Inflammatory macrophage treated with lipopolysaccharide for 4 hours (primary cell): ENCODE results near the gene TPO.
"Not testable (repeated sequence)": the region's sequence is repeated elsewhere in the genome, so short reads cannot be mapped to it uniquely, and the experiment has no call there.

Source experiments
- DNase-seq: peaks from one replicate; pipeline ENCODE4 v3.0.0-alpha.2; 2020

Gene TPO

GRCh38 chr2:1486670-1487069 is 73.4 kb downstream of the TPO start:
- no peak for DNase-seq

- DNase-seq, result no peak
Measured at GRCh38 chr2:1487758-1488157, 74.5 kb downstream of the TPO start.

- DNase-seq, result no peak
Measured at GRCh38 chr2:1488181-1488671, 75.0 kb downstream of the TPO start.

- no peak for DNase-seq
Measured at GRCh38 chr2:1488851-1489250, 75.6 kb downstream of the TPO start.

GRCh38 chr2:1489486-1489885 is 76.2 kb downstream of the TPO start:
- DNase-seq, result no peak

- not testable (repeated sequence) for DNase-seq
Measured at GRCh38 chr2:1490381-1490780, 77.1 kb downstream of the TPO start.

- no peak for DNase-seq
Measured at GRCh38 chr2:1491751-1492150, 78.5 kb downstream of the TPO start.

GRCh38 chr2:1492231-1492630 is 79.0 kb downstream of the TPO start:
- not testable (repeated sequence) for DNase-seq

- DNase-seq, result no peak
Measured at GRCh38 chr2:1492711-1493430, 79.6 kb downstream of the TPO start.

- DNase-seq, result no peak
Measured at GRCh38 chr2:1493431-1494126, 80.3 kb downstream of the TPO start.

- no peak for DNase-seq
Measured at GRCh38 chr2:1494257-1494656, 81.0 kb downstream of the TPO start.

GRCh38 chr2:1494906-1495305 is 81.6 kb downstream of the TPO start:
- DNase-seq, result no peak

- no peak for DNase-seq
Measured at GRCh38 chr2:1495676-1496358, 82.6 kb downstream of the TPO start.

GRCh38 chr2:1496359-1496821 is 83.1 kb downstream of the TPO start:
- no peak for DNase-seq

- DNase-seq, result no peak
Measured at GRCh38 chr2:1497122-1497611, 83.9 kb downstream of the TPO start.

- DNase-seq, result no peak
Measured at GRCh38 chr2:1498176-1498575, 84.9 kb downstream of the TPO start.

GRCh38 chr2:1499033-1499795 is 86.0 kb downstream of the TPO start:
- DNase-seq, result no peak

GRCh38 chr2:1501038-1501851 is 88.0 kb downstream of the TPO start:
- DNase-seq, result no peak

GRCh38 chr2:1501991-1502390 is 88.7 kb downstream of the TPO start:
- DNase-seq, result no peak

- DNase-seq, result no peak
Measured at GRCh38 chr2:1502891-1503304, 89.6 kb downstream of the TPO start.

GRCh38 chr2:1503471-1504310 is 90.4 kb downstream of the TPO start:
- DNase-seq, result no peak
